Measurements from ENCODE around the gene C10orf88.
"Not testable (repeated sequence)": the region's sequence is repeated elsewhere in the genome, so short reads cannot be mapped to it uniquely, and the experiment has no call there.

The C10orf88 gene

GRCh38 chr10:122962405-122962804 is 8.4 kb upstream of the C10orf88 start:
- no peak for DNase-seq

GRCh38 chr10:122957474-122957873 is 3.4 kb upstream of the C10orf88 start:
- DNase-seq = no peak

GRCh38 chr10:122955892-122956291 is 1.9 kb upstream of the C10orf88 start:
- DNase-seq = no peak

- DNase-seq = peak in 2 of 56 donors; percentile 31 to 39
Measured at GRCh38 chr10:122954731-122955050, 664 bp upstream of the C10orf88 start.

- no peak for DNase-seq
Measured at GRCh38 chr10:122949296-122949695, 4.7 kb downstream of the C10orf88 start.

GRCh38 chr10:122939856-122940543 is 14.0 kb downstream of the C10orf88 start:
- no peak for DNase-seq

GRCh38 chr10:122939133-122939855 is 14.7 kb downstream of the C10orf88 start:
- DNase-seq = no peak

- no peak for DNase-seq
Measured at GRCh38 chr10:122931088-122931906, 22.7 kb downstream of the C10orf88 start.

- no peak for DNase-seq
Measured at GRCh38 chr10:122930140-122930539, 23.9 kb downstream of the C10orf88 start.

GRCh38 chr10:122915700-122916099 is 38.3 kb downstream of the C10orf88 start:
- no peak for DNase-seq

GRCh38 chr10:122911889-122912484 is 42.0 kb downstream of the C10orf88 start:
- DNase-seq = peak in 9 of 56 donors; percentile 2 to 25 (median 9)

GRCh38 chr10:122910310-122910709 is 43.7 kb downstream of the C10orf88 start, which contains the start of gene FAM24A:
TSS of gene FAM24A (plus strand) at chr10:122910610. CDS start at chr10:122911635, 1,025 bp downstream.
- DNase-seq = no peak

GRCh38 chr10:122903861-122904260 is 50.2 kb downstream of the C10orf88 start:
- DNase-seq = not testable (repeated sequence)

- no peak for DNase-seq
Measured at GRCh38 chr10:122894261-122894944, 59.6 kb downstream of the C10orf88 start.

GRCh38 chr10:122884166-122884565 is 69.9 kb downstream of the C10orf88 start:
- DNase-seq = no peak

GRCh38 chr10:122882766-122883165 is 71.3 kb downstream of the C10orf88 start:
- DNase-seq = no peak

Data from amygdala (tissue), 56 donors.